Esophagus muscularis mucosa (tissue), 4 donors: ENCODE measurements around the gene ABCA3.

Experiments
- CTCF ChIP-seq, 3 experiments: fragments of 200-600 bp in 2 of 3; fragments of 450-650 bp in 1 of 3; sonication (generic) in 2 of 3; IDR thresholded peaks; one replicate each; pipeline ENCODE4 v1.5.1; 2017 to 2019; ENCODE audit warnings: antibody characterized with exemption in 3 of 3, mild to moderate bottlenecking in 2 of 3, moderate library complexity in 1 of 3
- EP300 ChIP-seq: sonication (generic); formaldehyde crosslinking; IDR thresholded peaks from one replicate; pipeline ENCODE4 v1.6.1; 2017; ENCODE audit warnings: antibody characterized with exemption
- POLR2A ChIP-seq: fragments of 450-650 bp; IDR thresholded peaks from one replicate; pipeline ENCODE4 v1.6.1; 2017; ENCODE audit warnings: antibody characterized with exemption, moderate library complexity, mild to moderate bottlenecking, low read depth
- POLR2AphosphoS5 ChIP-seq, 2 donors: sonication (generic); formaldehyde crosslinking; IDR thresholded peaks; one replicate each; pipeline ENCODE4 v1.6.1; 2017; ENCODE audit warnings: antibody characterized with exemption in 2 of 2

DNA sequence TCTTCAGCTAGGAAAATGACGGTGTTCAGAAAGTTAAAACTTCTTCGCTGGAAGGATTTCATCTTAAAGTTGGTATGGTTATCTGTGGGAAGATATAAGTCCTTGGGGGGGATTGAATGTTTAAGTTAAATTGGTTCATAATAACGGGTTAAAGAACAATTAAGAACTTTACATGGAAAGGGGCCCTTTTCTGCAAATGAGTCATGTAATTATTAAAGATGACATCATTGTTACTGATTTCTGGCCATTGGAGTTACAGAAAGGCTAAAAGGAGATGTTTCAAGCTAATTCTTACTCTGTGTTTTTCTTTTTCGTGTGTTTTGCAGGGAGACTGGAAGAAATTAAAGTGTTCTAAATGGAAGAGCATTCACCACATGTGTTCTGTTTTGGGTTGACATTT is 20.6 kb upstream of the ABCA3 start:
- TF ChIP-seq CTCF (IDR thresholded peaks at IDR 0.05) = no peak
- TF ChIP-seq POLR2AphosphoS5 (IDR thresholded peaks at IDR 0.05) = no peak
- TF ChIP-seq POLR2A = no peak
- TF ChIP-seq EP300 = no peak
